HG02943 (cell line): Measurements from ENCODE around the gene DTD1.
"Not testable (repeated sequence)": the region's sequence is repeated elsewhere in the genome, so short reads cannot be mapped to it uniquely, and the experiment has no call there.

Experiments
- ATAC-seq: cut with Tn5 transposase; IDR thresholded peaks from one replicate; pipeline ENCODE4 v1.9.1; 2021; ENCODE audit warnings: mild to moderate bottlenecking, low read depth, moderate library complexity; ENCODE audit not compliant: unreplicated experiment

DTD1 gene

DNA sequence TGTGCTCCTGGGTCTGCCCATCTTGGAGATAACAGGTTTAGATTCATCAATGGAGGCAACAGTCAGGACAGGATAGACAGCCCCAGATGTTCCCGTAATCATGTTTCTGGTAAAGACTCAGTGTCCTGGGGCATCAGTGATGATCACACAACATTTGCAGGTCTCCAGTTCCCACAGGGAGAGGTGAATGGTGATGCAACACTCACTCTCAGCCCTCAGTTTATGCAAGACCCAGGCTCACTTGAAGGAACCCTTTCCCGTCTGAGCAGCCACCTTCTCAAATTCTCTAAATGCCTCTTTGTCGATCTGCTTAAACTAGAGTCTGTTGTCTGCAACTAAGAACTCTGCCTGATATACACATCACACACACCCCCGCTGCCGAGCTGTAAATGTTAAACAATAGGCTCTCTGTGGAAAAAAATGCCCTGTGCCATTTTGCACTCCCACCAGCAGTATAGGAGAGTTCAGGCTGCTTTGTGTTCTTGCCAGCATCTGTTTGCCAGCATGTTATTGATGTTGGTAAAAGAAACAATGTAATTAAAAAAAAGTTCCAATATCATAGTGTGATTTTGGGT is 195.6 kb downstream of the DTD1 start:
- no peak for ATAC-seq

DNA sequence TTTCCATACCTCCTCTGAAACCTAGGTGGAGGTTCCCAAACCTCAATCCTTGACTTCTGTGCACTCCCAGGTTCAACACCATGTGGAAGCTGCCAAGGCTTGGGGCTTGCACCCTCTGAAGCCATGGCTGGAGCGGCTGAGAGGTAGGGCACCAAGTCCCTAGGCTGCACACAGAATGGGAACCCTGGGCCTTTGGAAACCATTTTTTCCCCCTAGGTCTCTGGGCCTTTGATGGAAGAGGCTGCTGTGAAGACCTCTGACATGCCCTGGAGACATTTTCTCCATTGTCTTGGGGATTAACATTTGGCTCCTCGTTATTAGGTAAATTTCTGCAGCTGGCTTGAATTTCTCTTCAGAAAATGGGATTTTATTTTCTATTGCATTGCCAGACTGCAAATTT is 199.2 kb downstream of the DTD1 start:
- ATAC-seq = not testable (repeated sequence)

DNA sequence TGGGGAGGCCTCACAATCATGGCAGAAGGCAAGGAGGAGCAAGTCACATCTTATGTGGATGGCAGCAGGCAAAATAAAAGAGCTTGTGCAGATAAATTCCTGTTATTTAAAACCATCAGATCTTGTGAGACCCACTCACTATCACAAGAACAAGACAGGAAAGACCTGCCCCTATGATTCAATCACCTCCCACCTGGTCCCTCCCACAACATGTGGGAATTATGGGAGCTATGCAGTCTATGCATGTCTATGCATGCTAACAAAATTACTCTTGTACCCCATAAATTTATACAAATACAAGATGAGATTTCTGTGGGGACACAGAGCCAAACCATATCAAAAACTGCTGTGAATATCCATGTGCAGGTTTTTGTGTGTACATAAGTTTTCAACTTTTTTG is 200.2 kb downstream of the DTD1 start:
- ATAC-seq = no peak

DNA sequence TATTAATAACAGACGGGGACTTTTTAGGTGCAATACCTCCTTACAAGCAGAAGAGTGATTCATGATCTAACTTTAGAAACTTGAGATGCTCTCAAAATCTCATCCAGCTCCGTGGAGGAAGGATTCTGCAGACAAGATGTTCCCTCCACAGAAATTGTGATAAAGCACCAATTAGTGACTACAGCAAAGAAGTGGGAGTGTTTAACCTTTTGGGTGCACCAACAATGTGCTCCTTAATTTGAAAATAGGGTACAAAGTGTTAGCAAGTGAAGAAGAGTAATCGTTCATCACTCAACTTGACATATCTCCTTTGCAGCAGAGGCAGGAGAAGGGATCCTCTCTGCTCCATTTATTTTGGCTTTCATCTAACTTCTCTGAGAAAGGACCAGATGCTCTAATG is 202.9 kb downstream of the DTD1 start:
- no peak for ATAC-seq

DNA sequence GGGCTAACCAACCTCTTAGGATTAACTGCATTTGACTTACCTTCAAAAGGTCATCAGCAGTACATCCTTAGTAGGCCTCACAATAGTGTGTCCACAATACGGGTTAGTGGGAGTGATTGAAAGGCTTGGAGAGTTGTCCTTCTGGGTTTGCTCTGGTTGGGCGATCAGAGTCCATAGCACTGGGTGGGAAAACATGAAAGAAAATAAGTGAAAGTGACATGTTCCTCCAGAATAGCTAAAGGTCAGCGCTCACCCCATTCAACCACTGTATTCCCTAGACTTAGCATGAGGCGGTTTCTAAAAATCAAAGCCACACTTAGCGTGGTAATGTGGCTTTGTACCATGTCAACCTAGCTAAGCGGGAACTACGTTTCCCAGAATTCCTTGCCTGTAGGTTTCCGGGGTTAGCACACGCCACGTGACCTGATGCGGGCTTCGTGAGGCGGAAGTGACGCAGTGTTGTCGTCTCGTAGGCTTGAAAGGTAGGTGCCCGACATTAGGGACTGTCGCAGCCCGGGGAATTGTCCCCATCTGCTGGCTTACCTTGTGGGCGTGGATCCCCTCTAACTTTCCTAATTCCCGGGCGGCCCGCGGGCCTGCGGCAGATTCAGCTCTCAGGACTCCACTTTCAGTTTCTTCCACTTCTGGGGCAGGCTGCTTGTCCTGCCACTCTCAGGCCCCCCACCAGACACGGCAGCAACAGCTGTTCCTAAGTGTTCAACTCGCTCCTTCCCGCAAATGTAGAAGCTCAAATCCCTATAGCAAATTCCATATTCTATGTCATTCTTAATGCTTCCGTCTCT is 206.0 kb downstream of the DTD1 start:
- peak; percentile 99 for ATAC-seq

DNA sequence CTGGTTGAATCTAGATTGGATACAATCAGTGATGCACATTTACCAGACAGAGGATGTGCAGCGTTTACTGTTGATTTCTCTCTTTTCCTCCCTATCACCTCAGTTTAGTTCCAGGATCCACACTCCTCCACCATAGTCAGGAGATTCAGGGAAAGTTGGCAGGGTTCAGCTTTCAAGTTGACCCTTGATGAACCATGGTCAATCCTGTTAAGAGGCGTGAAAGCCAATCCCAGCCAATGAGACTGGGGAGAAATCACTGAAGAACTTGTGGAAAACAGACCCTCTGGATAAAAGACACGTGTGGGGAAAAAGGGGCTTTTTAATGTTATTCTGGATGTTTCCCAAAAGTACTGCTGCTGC is 206.6 kb downstream of the DTD1 start:
- ATAC-seq = no peak

DNA sequence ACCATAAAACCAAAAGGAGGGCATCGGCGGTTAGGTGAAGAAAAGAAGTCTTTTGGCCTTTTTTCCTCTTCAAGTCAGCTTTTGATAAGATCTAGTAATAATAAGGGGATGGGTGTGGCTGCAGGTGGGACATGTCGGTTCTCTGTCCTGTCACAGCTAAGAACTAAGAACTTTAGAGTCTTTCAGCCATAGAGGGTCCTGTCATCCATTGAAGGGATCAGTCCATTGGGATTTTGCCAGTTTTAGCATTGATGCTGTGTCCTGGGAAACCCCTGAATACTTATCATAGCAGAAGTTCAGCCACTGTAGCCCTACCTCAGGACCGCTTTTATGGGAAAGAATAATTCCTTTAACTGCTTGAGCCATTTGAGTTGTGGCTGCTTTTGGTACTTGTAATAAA is 207.5 kb downstream of the DTD1 start:
- no peak for ATAC-seq

DNA sequence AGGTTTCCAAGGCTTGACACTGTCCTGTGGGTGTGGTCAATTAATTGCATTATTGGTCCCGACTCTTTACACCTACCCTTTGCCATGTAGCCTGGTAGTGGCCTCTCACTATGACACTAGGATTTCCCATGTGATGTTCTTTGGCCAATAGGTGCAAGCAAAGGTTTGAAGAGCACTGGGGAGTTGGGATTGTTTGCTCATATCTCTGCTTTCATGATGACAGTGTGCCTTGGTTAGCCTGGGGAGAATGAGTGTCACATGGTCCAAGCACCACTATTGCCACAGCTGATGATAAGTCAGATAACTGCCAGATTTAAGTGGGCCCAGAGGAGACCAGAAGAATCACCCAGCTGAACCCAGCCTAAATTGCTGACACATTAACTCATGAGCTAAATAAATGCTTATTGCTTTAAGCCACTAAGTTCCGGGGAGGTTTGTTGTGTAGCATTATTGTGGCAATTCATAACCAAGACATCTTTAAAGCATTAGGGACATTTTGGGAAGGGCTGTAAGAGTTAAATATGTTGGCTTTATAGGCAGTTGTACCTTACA is 208.5 kb downstream of the DTD1 start:
- ATAC-seq = no peak

DNA sequence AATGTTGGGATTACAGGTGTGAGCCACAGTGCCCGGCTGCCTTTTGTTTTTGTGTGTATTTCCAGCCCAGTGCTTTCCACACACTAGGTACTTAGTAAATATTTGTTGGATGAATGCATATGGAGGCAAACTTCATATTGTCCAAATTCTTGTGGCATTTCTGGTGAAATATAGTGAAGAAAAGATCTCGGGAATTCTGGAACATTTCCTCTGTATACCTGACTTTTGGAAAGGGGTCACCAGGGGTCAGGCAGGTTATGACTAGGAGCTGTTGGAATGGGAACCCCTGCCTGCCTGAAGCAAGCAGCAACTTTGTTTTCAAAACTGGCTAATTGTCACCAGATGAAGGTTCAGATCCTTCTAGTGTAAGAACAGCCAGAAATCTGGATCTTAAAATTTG is 213.7 kb downstream of the DTD1 start:
- ATAC-seq = no peak

DNA sequence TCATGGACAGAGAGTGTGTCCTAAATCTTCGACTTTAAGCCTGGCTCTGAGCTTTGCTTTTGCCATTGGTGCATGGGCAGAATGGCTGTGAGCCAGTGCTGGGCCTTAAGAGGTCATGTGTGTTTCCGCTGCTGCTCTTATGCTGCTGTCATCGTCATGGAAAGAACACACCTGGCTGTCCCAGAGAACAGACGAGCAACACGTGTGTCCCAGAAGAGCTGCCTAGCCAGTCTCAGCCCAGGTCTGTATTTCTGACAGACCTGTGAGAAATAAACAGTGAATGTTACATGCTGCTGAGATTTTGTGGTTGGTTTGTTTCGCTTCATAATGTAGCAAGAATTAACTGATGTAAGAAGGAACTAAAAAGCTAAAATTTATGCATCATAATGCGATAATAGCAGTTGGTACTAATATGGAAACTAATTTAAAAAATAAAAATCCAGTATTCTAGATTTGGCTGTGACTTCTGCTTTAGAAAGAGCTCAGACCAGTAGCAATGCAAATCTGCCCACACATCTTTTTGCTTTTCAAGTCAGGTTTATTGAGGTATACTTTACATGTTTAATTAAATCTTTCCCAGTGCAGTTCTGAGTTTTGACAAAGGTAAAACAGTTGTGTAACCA is 214.3 kb downstream of the DTD1 start:
- ATAC-seq = no peak

DNA sequence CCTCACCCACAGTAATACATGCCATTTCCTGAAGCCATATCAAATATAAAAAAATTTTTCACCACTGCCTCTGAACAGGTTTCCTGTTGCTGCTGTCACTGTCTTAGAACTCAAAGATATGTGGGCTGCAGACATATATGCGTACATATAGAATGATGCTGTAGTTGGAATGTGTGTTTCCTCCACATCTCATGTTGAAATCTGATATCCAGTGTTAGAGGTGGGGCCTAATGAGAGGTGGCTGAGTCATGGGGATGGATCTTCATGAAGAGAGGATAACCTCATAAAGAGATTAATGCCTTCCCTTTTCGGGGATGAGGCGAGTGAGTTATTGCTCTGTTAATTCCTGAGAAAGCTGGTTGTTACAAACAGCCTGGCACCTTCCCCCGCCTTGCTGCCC is 218.0 kb downstream of the DTD1 start:
- ATAC-seq = no peak

DNA sequence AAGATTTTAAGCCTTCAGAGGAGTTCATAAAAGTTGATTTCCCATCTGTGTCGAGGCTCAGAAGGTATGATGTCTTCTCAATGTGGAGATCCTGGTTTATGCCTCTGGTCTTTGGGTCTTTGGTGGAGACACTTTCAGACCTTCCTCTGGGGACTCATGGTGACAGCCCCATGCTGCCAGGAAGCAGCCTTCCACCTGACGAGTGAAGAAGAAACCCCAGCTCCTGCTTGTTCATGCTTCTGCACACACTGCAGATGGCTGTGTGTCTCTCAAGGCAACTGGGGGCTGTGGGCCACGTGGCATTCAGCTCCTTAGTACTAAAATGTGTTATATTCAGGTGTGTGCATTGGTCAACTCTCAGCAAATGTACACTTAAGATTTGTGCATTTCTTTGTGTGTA is 220.9 kb downstream of the DTD1 start:
- no peak for ATAC-seq

DNA sequence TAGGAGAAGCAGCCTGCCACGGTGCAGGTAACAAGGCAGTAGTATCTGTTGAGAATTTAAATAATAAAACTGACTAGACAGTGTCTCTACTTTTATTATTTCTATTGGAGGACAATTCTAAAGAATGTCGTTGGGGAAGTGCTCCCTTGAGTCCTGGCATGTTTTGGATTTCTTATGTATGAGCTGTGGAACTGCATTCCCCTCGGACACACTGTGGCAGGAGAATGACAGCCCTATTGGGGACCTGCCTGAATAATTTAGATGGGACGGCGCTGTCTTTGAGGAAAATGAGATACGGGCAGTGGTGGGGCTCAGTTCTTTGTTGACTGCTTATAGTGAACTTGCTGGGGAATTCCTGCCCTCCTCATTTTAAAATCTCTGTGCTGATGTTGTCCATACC is 223.3 kb downstream of the DTD1 start:
- no peak for ATAC-seq

DNA sequence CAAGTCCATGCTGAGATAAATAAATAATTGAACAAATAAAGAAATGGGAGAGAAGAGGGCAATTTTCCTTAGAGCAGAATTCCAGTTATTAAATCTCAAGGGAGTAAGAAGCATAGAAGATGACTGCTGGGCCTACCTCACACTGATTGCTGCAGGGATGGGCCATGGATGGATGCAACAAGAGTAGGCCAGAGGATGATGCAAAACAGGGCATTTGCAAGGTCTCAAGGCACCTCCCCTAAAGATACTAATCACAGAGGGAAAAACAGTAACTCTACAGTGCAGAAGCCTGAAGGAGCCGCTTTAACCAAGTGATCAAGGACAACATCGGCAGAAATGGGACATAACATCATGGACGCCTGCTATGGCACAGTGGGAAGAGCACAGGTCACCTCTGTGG is 224.1 kb downstream of the DTD1 start:
- ATAC-seq = no peak

DNA sequence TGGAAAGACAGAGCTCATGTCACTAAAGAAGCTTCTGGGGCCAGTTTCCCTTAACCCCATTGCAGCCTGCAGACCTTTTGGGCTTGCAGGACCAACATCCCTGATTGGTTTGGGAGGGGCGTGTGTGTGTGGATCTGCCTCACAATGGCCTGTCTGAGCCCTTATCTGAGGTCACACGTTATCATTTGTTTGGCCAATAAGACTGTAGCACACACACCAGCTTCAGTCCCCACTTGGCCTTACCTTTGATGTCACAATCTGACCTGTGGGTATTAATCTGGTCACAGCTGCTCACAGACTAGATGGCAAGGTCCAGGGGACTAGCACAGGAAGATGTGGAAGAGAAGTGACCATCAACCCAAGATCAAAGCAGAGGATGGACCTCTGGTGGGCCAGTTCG is 225.6 kb downstream of the DTD1 start, which contains the start of gene SCP2D1:
TSS of gene SCP2D1 (plus strand) at position 301 of the 400 bp plus-strand sequence. CDS start at position 334, 33 bp downstream.
- no peak for ATAC-seq

DNA sequence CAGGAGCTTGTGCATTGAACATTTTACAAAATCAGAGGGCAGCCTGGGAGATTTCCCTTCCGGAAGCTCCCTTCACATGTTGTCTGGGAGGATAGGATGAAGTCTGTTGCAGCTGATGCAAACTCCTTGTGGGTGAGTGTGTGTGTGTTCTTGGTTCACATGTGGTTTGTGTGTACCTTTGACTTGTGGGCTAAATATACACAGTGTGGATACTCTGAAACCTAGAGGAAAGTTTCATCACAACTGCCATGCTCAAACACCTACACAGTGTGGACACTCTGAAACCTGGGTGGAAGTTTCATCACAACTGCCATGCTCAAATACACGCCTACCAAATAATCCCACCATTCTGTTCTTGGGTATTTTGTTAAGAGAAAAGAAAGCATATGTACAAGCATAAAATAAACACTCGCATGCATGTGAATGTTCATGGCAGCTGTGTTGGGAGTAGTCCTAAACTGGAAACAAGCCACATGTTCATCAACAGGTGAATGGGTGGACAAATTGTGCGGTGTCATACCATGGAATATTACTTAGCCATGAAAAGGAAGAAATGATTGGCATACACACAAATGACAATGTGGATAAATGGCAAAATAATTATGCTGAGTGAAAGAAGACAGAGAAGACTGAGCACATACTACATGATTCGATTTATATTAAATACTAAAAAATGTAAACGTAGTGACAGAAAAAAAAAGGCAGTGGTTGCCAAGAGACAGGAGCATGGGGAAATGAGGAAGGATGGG is 227.5 kb downstream of the DTD1 start:
- no peak for ATAC-seq
